NB4 (cell line): ENCODE data around the gene CHAF1A.

Experiments used
- DNase-seq: peaks from one replicate; pipeline ENCODE4 v3.0.0; 2010; ENCODE audit warnings: low read depth
- H3K4me3 ChIP-seq: one replicate; pipeline ENCODE4 v1.5.1; 2011; ENCODE audit warnings: mild to moderate bottlenecking, low read depth, low read length, moderate library complexity
- CTCF ChIP-seq: IDR thresholded peaks from one replicate; pipeline ENCODE4 v1.5.1; 2012; ENCODE audit warnings: low read depth, low read length
- MAX ChIP-seq: IDR thresholded peaks from 2 replicates; pipeline ENCODE4 v1.6.1; 2011; ENCODE audit warnings: low read depth, low read length
- MYC ChIP-seq: IDR thresholded peaks from 2 replicates; pipeline ENCODE4 v1.6.1; 2011; ENCODE audit warnings: low read depth, low read length
- POLR2A ChIP-seq: IDR thresholded peaks from 2 replicates; pipeline ENCODE4 v1.6.1; 2011; ENCODE audit warnings: mild to moderate bottlenecking; ENCODE audit not compliant: insufficient read length; ENCODE audit errors: extremely low read depth

Gene CHAF1A

GRCh38 chr19:4415352-4415751 is 12.9 kb downstream of the CHAF1A start:
- no peak for DNase-seq
- TF ChIP-seq MYC = no peak
- TF ChIP-seq CTCF = no peak
- no peak for TF ChIP-seq POLR2A
- no peak for TF ChIP-seq MAX

GRCh38 chr19:4416268-4416667 is 13.8 kb downstream of the CHAF1A start:
- DNase-seq = no peak
- TF ChIP-seq CTCF = no peak
- TF ChIP-seq MYC = no peak
- no peak for TF ChIP-seq MAX
- TF ChIP-seq POLR2A = no peak
- H3K4me3 ChIP-seq = no peak overlapping the region

More at GRCh38 chr19:4415352-4415751, 12.9 kb downstream of the CHAF1A start:
- no peak overlapping the region for H3K4me3 ChIP-seq

GRCh38 chr19:4423416-4424126 is 21.1 kb downstream of the CHAF1A start:
- TF ChIP-seq POLR2A = no peak
- TF ChIP-seq MAX = no peak
- no peak for TF ChIP-seq CTCF
- no peak for TF ChIP-seq MYC
- no peak overlapping the region for H3K4me3 ChIP-seq
- DNase-seq = no peak

- no peak for TF ChIP-seq CTCF
- TF ChIP-seq MYC = no peak
- no peak for TF ChIP-seq POLR2A
- TF ChIP-seq MAX = no peak
- no peak for DNase-seq
- no peak overlapping the region for H3K4me3 ChIP-seq
Measured at GRCh38 chr19:4425537-4425936, 23.1 kb downstream of the CHAF1A start.

GRCh38 chr19:4428326-4428975 is 26.0 kb downstream of the CHAF1A start:
- TF ChIP-seq CTCF (no peak), MAX (no peak)
- no peak for DNase-seq
- H3K4me3 ChIP-seq = no peak overlapping the region

DNA sequence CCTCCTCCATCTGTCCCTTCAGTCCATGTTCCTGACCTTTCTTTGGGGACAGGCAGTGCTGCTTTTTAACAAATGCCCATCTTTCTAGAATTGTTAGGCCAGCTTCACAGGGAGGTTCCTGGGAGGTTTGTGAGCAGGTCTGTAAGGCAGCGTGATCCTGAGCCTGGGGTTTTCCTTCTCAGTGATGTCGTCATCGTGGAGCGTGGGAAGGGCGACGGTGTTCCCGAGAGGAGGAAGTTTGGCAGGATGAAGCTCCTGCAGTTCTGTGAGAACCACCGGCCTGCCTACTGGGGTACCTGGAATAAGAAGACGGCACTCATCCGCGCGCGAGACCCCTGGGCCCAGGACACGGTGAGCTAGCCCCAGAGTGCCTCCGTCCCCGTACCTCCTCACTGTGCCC is 26.8 kb downstream of the CHAF1A start:
- no peak for DNase-seq
- no peak overlapping the region for H3K4me3 ChIP-seq
- TF ChIP-seq MYC (no peak), MAX (no peak), POLR2A (no peak), CTCF (no peak)
